GM18520 (cell line): Measurements from ENCODE around the gene UGT2B17.
A peak's percentile ranks its signal among the peaks of the same experiment; 100 is the strongest.
"Not testable (repeated sequence)": the region's sequence is repeated elsewhere in the genome, so short reads cannot be mapped to it uniquely, and the experiment has no call there.

ENCODE experiments used
- ATAC-seq: cut with Tn5 transposase; IDR thresholded peaks from one replicate; pipeline ENCODE4 v1.9.1; 2021; ENCODE audit not compliant: unreplicated experiment

UGT2B17 gene

DNA sequence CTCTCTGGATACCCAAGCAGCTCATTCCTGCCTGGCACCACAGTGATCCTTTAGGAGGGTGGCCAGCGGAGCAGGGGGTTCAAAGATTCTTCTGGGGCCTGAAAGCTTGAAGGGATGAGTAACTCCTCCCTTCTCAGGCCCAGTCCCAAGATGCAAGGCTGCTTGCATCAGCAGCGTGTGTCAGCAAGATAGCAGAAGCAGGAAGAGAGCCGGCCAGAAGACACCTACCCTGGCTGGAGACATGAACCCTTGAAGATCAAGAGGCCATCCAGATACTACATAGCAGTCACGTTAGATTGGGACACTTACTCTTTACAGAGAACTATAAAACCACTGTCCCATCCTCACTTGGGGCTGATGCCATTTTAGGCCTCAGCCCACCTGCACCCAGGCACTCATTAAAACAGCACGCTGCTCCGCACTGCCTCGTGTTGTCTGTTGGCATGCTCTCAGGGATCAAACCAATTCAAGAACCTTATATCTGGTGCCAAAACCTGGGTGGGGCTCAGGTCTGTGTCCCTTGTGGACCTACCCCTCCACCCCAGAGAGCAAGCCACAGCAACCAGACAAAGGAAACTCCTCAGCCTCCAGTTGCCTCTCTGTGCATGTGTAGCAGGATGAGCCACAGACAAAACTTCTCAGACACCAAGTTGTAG, 6.5 kb downstream of the UGT2B17 start:
- ATAC-seq: no peak

DNA sequence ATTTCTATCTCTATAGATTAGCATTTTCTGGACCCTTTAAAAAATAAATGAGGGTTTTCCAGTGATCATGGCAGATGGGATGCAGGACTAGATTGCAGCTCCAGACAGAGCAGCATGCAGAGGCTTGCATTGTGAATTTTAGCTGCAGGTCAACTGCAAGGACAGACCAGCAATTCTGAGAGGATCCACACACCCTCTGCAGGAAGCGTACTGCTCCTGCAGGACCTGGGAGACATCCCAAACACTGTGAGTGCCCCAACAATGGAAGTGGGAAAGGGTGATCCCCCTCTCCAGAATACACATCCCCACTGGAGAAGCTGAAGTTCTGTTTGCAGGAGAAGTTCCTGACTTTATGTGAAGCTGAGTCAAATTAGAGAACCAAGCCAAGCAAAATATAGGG, 7.1 kb downstream of the UGT2B17 start:
- ATAC-seq: not testable (repeated sequence)

GRCh38 chr4:68568535-68568934, 7.6 kb downstream of the UGT2B17 start:
- ATAC-seq: not testable (repeated sequence)

DNA sequence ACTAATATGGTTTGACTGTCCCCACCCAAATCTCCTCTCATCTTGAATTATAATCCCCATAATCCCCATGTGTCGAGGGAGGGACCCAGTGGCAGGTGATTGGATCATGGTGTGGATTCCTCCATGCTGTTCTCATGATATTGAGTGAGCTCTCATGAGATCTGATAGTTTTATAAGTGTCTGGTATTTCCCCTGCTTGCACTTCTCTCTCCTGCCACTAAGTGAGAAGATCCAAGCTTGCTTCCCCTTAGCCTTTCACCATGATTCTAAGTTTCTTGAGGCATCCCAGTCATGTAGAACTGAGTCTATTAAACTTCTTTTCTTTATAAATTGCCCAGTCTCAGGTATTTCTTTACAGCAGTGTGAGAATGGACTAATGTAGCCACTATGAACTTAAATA, 9.8 kb downstream of the UGT2B17 start:
- not testable (repeated sequence) for ATAC-seq

DNA sequence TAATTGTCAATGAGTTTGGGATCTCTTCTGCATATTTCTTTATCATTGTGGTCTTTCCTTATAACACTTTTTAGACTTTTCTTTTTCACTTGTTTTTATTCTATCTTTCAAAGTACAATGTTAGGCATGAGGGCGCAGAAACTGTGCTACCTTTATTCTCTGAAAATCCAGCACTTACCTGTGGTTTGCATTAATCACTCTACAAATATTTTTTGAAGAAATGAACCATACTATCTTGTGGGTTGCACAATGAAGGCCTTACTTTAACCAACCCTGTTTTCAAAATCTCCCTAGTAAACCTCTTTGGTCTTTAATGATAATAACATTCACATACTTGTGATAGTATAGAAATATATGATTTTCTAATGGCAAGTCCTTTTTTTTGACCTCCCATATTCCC, 11.0 kb downstream of the UGT2B17 start:
- not testable (repeated sequence) for ATAC-seq

- not testable (repeated sequence) for ATAC-seq
These were observed 15.6 kb downstream of the UGT2B17 start for GRCh38 chr4:68560364-68561070.

GRCh38 chr4:68553830-68554229, 22.3 kb downstream of the UGT2B17 start:
- ATAC-seq: peak; percentile 61

GRCh38 chr4:68552818-68553811, 23.0 kb downstream of the UGT2B17 start:
- peak; percentile 36 for ATAC-seq

DNA sequence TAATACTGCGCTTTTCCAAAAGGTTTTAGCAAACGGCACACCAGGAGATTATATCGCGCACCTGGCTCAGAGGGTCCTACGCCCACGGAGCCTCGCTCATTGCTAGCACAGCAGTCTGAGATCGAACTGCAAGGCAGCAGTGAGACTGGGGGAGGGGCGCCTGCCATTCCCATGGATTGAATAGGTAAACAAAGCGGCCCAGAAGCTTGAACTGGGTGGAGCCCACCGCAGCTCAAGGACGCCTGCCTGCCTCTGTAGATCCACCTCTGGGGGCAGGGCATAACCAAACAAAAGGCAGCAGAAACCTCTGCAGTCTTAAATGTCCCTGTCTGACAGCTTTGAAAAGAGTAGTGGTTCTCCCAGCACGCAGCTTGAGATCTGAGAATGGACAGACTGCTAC, 33.4 kb downstream of the UGT2B17 start:
- not testable (repeated sequence) for ATAC-seq

GRCh38 chr4:68536375-68536774, 39.7 kb downstream of the UGT2B17 start:
- ATAC-seq: no peak

GRCh38 chr4:68535974-68536373, 40.1 kb downstream of the UGT2B17 start:
- no peak for ATAC-seq

DNA sequence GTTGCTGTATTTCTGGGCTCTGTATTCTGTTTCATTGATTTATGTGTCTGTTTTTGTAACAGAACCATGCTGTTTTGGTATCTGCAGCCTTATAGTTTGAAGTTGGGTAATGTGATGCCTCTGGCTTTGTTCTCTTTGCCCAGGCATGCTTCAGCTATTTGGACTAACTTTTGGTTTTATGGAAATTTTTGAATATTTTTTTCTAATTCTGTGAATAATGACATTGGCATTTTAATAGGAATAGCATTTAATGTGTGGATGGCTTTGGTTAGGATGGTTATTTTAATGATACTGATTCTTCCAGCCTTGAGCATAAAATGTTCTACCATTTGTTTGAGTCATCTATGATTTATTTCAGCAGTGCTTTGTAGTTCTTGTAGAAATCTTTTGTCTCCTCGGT, 53.9 kb downstream of the UGT2B17 start:
- not testable (repeated sequence) for ATAC-seq

DNA sequence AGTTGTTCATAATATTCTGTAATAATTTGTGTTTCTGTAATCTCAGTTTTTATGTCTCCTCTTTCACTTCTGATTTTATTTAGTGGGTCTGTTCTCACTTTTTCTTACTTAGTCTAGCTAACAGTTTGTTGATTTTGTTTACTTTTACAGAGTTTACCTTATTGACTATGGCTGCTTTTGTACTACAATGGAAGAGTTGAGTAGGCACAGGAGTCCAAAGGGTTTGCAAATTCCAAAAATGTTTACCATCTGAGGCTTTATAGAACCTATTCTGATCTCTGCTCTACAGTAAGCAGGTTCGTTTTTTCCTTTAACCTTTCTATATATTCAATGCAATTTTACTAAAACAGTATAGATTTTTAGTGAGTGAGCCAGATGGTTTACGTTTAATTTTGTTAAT, 55.1 kb downstream of the UGT2B17 start:
- no peak for ATAC-seq

- ATAC-seq: no peak
These were observed 57.2 kb downstream of the UGT2B17 start for GRCh38 chr4:68518889-68519288.

GRCh38 chr4:68505452-68505851, 70.7 kb downstream of the UGT2B17 start:
- peak; percentile 95 for ATAC-seq

- ATAC-seq: not testable (repeated sequence)
These were observed 71.3 kb downstream of the UGT2B17 start for GRCh38 chr4:68504836-68505235.

DNA sequence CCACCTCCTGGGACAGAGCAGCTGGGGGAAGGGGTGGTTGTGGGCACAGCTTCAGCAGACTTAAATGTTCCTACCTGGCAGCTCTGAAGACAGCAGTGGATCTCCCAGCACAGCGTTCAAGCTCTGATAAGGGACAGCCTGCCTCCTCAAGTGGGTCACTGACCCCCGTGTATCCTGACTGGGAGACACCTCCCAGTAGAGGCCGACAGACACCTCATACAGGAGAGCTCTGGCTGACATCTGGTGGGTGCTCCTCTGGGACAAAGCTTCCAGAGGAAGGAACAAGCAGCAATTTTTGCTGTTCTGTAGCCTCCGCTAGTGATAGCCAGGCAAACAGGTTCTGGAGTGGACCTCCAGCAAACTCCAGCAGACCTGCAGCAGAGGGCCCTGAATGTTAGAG, 72.7 kb downstream of the UGT2B17 start:
- not testable (repeated sequence) for ATAC-seq

GRCh38 chr4:68499021-68499420, 77.1 kb downstream of the UGT2B17 start:
- ATAC-seq: no peak

GRCh38 chr4:68498413-68499007, 77.6 kb downstream of the UGT2B17 start:
- ATAC-seq: peak; percentile 88

DNA sequence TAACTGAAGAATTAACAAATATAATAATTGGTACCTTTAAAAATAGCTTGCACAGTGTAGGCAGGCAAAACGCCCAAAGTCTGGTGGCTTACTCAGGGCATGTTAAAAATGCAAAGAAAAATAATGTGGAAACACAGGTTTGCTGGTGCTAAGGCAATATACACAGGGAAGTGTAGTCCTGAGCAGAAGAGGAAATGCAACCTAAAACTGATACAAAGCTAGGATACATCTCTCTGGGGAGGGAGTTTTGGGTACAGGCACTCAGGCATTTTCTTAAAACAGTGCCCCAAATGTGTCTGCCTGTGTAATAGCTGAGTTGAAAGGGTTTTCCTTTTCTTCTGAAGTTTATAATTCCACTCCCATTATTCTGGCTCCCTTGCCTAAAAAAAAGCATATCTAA, 81.4 kb downstream of the UGT2B17 start:
- ATAC-seq: no peak
